SK-N-SH (cell line): Measurements from ENCODE around the gene LSS. TPM values are rescaled to one million over a fixed set of nuclear protein-coding genes. Genes with fewer than 3 reads are reported as not detected.

Source experiments
- CTCF ChIA-PET: fragments of 300-600, 350-600 bp; formaldehyde crosslinking; extraction: SDS; loops from one replicate; lab custom pipeline; 2021; lab: Yijun Ruan, JAX
- POLR2A ChIA-PET: fragments of 350-600 bp; sonication (Branson Sonifier 250); formaldehyde crosslinking; extraction: SDS; loops from one replicate; lab custom pipeline; 2020; ENCODE audit warnings: antibody characterized with exemption, inconsistent platforms; lab: Yijun Ruan, JAX
- DNase-seq: peaks from one replicate; pipeline ENCODE4 v3.0.0; 2012
- H2AFZ ChIP-seq: fragments of 200-600 bp; sonication (generic); 2 replicates; pipeline ENCODE4 v1.8.1; 2016; ENCODE audit warnings: antibody characterized with exemption, mild to moderate bottlenecking, low read depth
- H3F3A ChIP-seq: fragments of 200-600 bp; sonication (generic); replicated peaks from 2 replicates; pipeline ENCODE3; 2016; ENCODE audit warnings: antibody characterized with exemption, mild to moderate bottlenecking; ENCODE audit not compliant: insufficient read depth
- H3K27ac ChIP-seq, 2 experiments: fragments of 200-500 bp in 1 of 2; fragments of 200-600 bp in 1 of 2; sonication (Bioruptor generic) in 1 of 2; sonication (generic), shearing (Covaris generic) in 1 of 2; 2 replicates each; pipeline versions ENCODE4 v1.5.1 to v1.6.1; 2014 to 2016; ENCODE audit warnings: low read depth in 2 of 2, inconsistent platforms in 1 of 2, low read length in 1 of 2, mild to moderate bottlenecking in 1 of 2, mixed read lengths in 1 of 2
- H3K27me3 ChIP-seq: fragments of 200-600 bp; sonication (generic), shearing (Covaris generic); 2 replicates; pipeline ENCODE4 v1.6.1; 2016; ENCODE audit warnings: mixed run types; ENCODE audit not compliant: insufficient read depth
- H3K36me3 ChIP-seq, 2 experiments: fragments of 200-500 bp in 1 of 2; fragments of 200-600 bp in 1 of 2; sonication (Bioruptor generic) in 1 of 2; sonication (generic) in 1 of 2; replicated peaks in 1 of 2; 2 replicates each; pipeline versions ENCODE3 to v1.5.1; 2014 to 2016; ENCODE audit warnings: low read length in 1 of 2, mild to moderate bottlenecking in 1 of 2; ENCODE audit not compliant: insufficient read depth in 2 of 2, control insufficient read depth in 1 of 2
- H3K4me1 ChIP-seq, 2 experiments: fragments of 200-500 bp in 1 of 2; fragments of 200-600 bp in 1 of 2; sonication (Bioruptor generic) in 1 of 2; sonication (generic), shearing (Covaris generic) in 1 of 2; 2 replicates each; pipeline versions ENCODE4 v1.5.1 to v1.6.1; 2014 to 2016; ENCODE audit warnings: low read depth in 1 of 2, low read length in 1 of 2, mixed run types in 1 of 2; ENCODE audit not compliant: insufficient read depth in 2 of 2, control insufficient read depth in 1 of 2
- H3K4me2 ChIP-seq: fragments of 200-600 bp; sonication (generic), shearing (Covaris generic); 2 replicates; pipeline ENCODE4 v1.6.1; 2017; ENCODE audit warnings: mixed run types
- H3K4me3 ChIP-seq, 2 experiments: fragments of 200-500 bp in 1 of 2; fragments of 200-600 bp in 1 of 2; sonication (Bioruptor generic) in 1 of 2; sonication (generic), shearing (Covaris generic) in 1 of 2; 2 replicates each; pipeline versions ENCODE4 v1.5.1 to v1.8.1; 2014 to 2016; ENCODE audit warnings: low read depth in 2 of 2, inconsistent platforms in 1 of 2, low read length in 1 of 2, mild to moderate bottlenecking in 1 of 2, mixed read lengths in 1 of 2, moderate library complexity in 1 of 2
- H3K79me2 ChIP-seq: fragments of 200-600 bp; sonication (generic); 2 replicates; pipeline ENCODE4 v1.8.1; 2017; ENCODE audit warnings: mild to moderate bottlenecking; ENCODE audit not compliant: insufficient read depth
- H3K9ac ChIP-seq: fragments of 200-600 bp; sonication (generic); 2 replicates; pipeline ENCODE4 v1.6.1; 2017; ENCODE audit warnings: mixed run types
- H3K9me2 ChIP-seq: fragments of 200-600 bp; sonication (generic); 2 replicates; pipeline ENCODE4 v1.6.1; 2017; ENCODE audit warnings: mixed run types
- H3K9me3 ChIP-seq: fragments of 200-600 bp; sonication (generic); 2 replicates; pipeline ENCODE4 v1.6.1; 2017; ENCODE audit warnings: mixed run types, mild to moderate bottlenecking, moderate library complexity
- H4K20me1 ChIP-seq: fragments of 200-600 bp; sonication (generic); 2 replicates; pipeline ENCODE4 v1.6.1; 2017; ENCODE audit warnings: mild to moderate bottlenecking, mixed run types; ENCODE audit not compliant: insufficient read depth
- CHD2 ChIP-seq: fragments of 150-350 bp; IDR thresholded peaks from 2 replicates; pipeline ENCODE4 v1.6.1; 2018; ENCODE audit warnings: low read length; ENCODE audit not compliant: partially characterized antibody
- EP300 ChIP-seq, 2 experiments: IDR thresholded peaks; 2 replicates each; pipeline versions ENCODE4 v1.4.0 to v1.6.1; 2012; ENCODE audit warnings: borderline replicate concordance in 1 of 2, low read depth in 1 of 2, low read length in 1 of 2
- FOXJ3 ChIP-seq: sonication (generic); formaldehyde crosslinking; IDR thresholded peaks from 2 replicates; pipeline ENCODE4 v1.5.1; 2020; ENCODE audit warnings: mild to moderate bottlenecking, missing genetic modification reagents
- GABPA ChIP-seq: IDR thresholded peaks from 2 replicates; pipeline ENCODE4 v1.4.0; 2012; ENCODE audit warnings: low read depth, mild to moderate bottlenecking
- GATA2 ChIP-seq: sonication (generic); formaldehyde crosslinking; IDR thresholded peaks from 2 replicates; pipeline ENCODE4 v1.5.0; 2020; ENCODE audit warnings: mild to moderate bottlenecking, missing genetic modification reagents
- MEF2A ChIP-seq: IDR thresholded peaks from 2 replicates; pipeline ENCODE4 v1.4.0; 2012; ENCODE audit warnings: low read depth, borderline replicate concordance
- NFIC ChIP-seq: IDR thresholded peaks from 2 replicates; pipeline ENCODE4 v1.4.0; 2012; ENCODE audit warnings: borderline replicate concordance
- POLR2AphosphoS5 ChIP-seq: IDR thresholded peaks from 2 replicates; pipeline ENCODE4 v1.6.1; 2012; ENCODE audit warnings: low read depth, low read length
- RFX5 ChIP-seq: IDR thresholded peaks from 2 replicates; pipeline ENCODE4 v1.6.1; 2012; ENCODE audit warnings: mild to moderate bottlenecking, improper control_type of control experiment, low read length
- SIN3A ChIP-seq: IDR thresholded peaks from 2 replicates; pipeline ENCODE4 v1.6.1; 2012; ENCODE audit warnings: low read depth, mild to moderate bottlenecking, low read length, moderate library complexity, borderline replicate concordance
- SMC3 ChIP-seq: IDR thresholded peaks from 2 replicates; pipeline ENCODE4 v1.6.1; 2012; ENCODE audit warnings: low read depth, low read length, improper control_type of control experiment
- WGBS: methylation state at CpG from one replicate; pipeline ENCODE4 v1.1.6; 2017; ENCODE audit warnings: low lambda C conversion rate; 5-methylcytosine and 5-hydroxymethylcytosine counted together
- polyA plus RNA-seq, 3 experiments: library from polyadenylated mRNA; depleted of rRNA; stranded (reverse); fragments of >200 nt; gene quantifications; 2 replicates each; pipeline ENCODE4 v1.2.3, GENCODE V29; 2012
- TF ChIP-seq, protein P1 (sequence below): IDR thresholded peaks from 2 replicates; pipeline ENCODE4 v1.6.1; 2012; ENCODE audit warnings: mild to moderate bottlenecking, low read depth, low read length, moderate library complexity
- TF ChIP-seq, protein P2 (sequence below): IDR thresholded peaks from 2 replicates; pipeline ENCODE4 v1.4.0; 2012; ENCODE audit warnings: low read depth
- TF ChIP-seq, protein P3 (sequence below): IDR thresholded peaks from 2 replicates; pipeline ENCODE4 v1.4.0; 2012; ENCODE audit warnings: low read depth, borderline replicate concordance
- TF ChIP-seq, protein P4 (sequence below): fragments of 150-350 bp; IDR thresholded peaks from 2 replicates; pipeline ENCODE4 v1.6.1; 2017; ENCODE audit warnings: antibody characterized with exemption, low read length, low read depth, borderline replicate concordance
- TF ChIP-seq, protein P5 (sequence below): fragments of 150-350 bp; IDR thresholded peaks from 2 replicates; pipeline ENCODE4 v1.6.1; 2016; ENCODE audit warnings: mild to moderate bottlenecking, low read depth, low read length

The LSS gene
- polyA plus RNA-seq, 1 of the 3 experiments (the other 2 are of a cell fraction): 38.7 TPM

DNA sequence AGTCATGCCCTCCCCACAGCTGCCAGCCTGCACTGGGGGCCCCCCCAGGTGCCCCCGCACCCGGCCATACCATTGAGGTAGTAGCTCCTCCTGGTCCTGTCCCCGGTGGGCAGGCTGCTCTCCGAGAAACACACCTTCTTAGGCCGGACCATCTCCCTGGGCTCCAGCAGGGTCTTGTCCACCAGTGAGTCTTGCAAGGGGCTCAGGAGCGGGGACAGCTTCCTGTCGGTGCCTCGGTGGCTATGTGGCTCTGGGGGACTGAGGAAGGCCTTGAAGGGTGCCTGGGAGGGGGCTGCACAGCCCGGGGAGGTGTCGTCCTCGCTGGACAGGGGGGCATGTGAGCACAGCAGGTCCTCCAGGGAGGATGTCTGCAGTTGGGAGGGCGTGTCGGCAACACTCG, 60.3 kb downstream of the LSS start (continued):
- TF ChIP-seq, protein P1, sequence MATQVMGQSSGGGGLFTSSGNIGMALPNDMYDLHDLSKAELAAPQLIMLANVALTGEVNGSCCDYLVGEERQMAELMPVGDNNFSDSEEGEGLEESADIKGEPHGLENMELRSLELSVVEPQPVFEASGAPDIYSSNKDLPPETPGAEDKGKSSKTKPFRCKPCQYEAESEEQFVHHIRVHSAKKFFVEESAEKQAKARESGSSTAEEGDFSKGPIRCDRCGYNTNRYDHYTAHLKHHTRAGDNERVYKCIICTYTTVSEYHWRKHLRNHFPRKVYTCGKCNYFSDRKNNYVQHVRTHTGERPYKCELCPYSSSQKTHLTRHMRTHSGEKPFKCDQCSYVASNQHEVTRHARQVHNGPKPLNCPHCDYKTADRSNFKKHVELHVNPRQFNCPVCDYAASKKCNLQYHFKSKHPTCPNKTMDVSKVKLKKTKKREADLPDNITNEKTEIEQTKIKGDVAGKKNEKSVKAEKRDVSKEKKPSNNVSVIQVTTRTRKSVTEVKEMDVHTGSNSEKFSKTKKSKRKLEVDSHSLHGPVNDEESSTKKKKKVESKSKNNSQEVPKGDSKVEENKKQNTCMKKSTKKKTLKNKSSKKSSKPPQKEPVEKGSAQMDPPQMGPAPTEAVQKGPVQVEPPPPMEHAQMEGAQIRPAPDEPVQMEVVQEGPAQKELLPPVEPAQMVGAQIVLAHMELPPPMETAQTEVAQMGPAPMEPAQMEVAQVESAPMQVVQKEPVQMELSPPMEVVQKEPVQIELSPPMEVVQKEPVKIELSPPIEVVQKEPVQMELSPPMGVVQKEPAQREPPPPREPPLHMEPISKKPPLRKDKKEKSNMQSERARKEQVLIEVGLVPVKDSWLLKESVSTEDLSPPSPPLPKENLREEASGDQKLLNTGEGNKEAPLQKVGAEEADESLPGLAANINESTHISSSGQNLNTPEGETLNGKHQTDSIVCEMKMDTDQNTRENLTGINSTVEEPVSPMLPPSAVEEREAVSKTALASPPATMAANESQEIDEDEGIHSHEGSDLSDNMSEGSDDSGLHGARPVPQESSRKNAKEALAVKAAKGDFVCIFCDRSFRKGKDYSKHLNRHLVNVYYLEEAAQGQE: no peak
- TF ChIP-seq, protein P2, sequence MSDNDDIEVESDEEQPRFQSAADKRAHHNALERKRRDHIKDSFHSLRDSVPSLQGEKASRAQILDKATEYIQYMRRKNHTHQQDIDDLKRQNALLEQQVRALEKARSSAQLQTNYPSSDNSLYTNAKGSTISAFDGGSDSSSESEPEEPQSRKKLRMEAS: no peak
- TF ChIP-seq, all 33 proteins: peak for 0

DNA sequence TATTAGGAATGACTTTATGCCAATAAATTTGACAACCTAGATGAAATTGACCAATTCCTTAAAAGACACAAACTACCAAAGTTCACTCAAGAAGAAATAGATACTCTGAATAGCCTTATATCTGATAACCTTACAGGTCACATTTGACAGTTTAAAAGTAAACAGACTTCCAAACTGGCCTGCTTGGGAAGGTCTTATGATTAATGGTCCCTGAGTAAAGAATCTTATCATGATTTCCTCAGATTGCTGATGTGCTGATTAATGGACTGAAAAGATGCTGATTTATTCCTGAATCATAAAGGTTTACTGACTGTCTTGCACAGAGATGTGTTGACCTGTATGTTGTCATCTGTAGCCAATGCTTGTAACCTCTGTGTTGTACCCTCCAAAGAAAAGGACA, 63.5 kb downstream of the LSS start:
- H3K4me1 ChIP-seq: no peaks in the 10 kb centered on the region
- H3F3A ChIP-seq: no peaks in the 10 kb centered on the region
- no peaks in the 10 kb centered on the region for H4K20me1 ChIP-seq
- H3K9me3 ChIP-seq: no peaks in the 10 kb centered on the region
- no peak overlapping the region for H3K9ac ChIP-seq
- POLR2A ChIA-PET: no interaction called here
- H3K36me3 ChIP-seq: no peaks in the 10 kb centered on the region
- no peak overlapping the region for H3K4me3 ChIP-seq
- no peaks in the 10 kb centered on the region for H3K27me3 ChIP-seq
- CTCF ChIA-PET: no interaction called here
- no peaks in the 10 kb centered on the region for H3K79me2 ChIP-seq
- no peak for TF ChIP-seq EP300 (IDR thresholded peaks at IDR 0.05; ENCODE audit: borderline replicate concordance in 1 of 2, low read depth in 1 of 2, low read length in 1 of 2)
- TF ChIP-seq POLR2AphosphoS5: no peak
- TF ChIP-seq MEF2A: no peak
- TF ChIP-seq CHD2: no peak
- no peak overlapping the region for H3K27ac ChIP-seq
- H3K9me2 ChIP-seq: no peaks in the 10 kb centered on the region; the same call in 1 of the 2 replicates
- H3K4me2 ChIP-seq: no peak overlapping the region
- H2AFZ ChIP-seq: no peak overlapping the region
- DNase-seq: no peak

DNA sequence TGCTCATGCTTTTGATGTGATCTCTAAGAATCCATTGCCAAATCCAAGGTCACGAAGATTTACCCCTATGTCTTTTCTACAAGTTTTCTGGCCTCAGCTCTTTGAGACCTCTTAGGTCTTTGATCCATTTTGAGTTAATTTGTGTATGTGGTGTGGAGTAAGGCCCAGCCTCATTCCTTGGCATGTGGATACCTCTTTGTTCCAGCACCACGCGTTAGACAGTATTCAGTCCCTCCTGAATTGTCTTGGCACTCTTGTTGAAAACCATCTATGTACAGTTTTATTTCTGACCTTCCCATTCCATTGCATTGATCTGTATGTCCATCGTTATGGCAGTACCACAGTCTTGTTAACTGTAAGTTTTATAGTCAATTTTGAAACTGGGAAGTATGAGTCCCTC, 65.2 kb downstream of the LSS start:
- H4K20me1 ChIP-seq: no peaks in the 10 kb centered on the region
- no peaks in the 10 kb centered on the region for H3K4me1 ChIP-seq
- ChIA-PET POLR2A (no interaction called here), CTCF (interaction anchor here (0.6 to 1.3 kb wide), 3 partner anchors 17 to 1327 kb away, joined by 3 to 5 read pairs (median 3); no protein-coding TSS in a partner anchor)
- no peaks in the 10 kb centered on the region for H3K27me3 ChIP-seq
- no peaks in the 10 kb centered on the region for H3K79me2 ChIP-seq
- no peaks in the 10 kb centered on the region for H3F3A ChIP-seq
- H3K9me3 ChIP-seq: no peaks in the 10 kb centered on the region
- H3K27ac ChIP-seq: no peak overlapping the region
- no peaks in the 10 kb centered on the region for H3K36me3 ChIP-seq
- H3K4me2 ChIP-seq: no peak overlapping the region
- no peak overlapping the region for H2AFZ ChIP-seq
- H3K4me3 ChIP-seq: no peak overlapping the region
- no peaks in the 10 kb centered on the region; the same call in 1 of the 2 replicates for H3K9me2 ChIP-seq
- no peak for DNase-seq
- no peak overlapping the region for H3K9ac ChIP-seq
- WGBS: 88% methylated on average over 4 of the region's 4 CpGs
- TF ChIP-seq GATA2 (CRISPR knock-in tag): no peak
- TF ChIP-seq RFX5: no peak
- TF ChIP-seq SMC3: no peak
- TF ChIP-seq MEF2A: no peak
- TF ChIP-seq NFIC: no peak
- TF ChIP-seq, protein P3, sequence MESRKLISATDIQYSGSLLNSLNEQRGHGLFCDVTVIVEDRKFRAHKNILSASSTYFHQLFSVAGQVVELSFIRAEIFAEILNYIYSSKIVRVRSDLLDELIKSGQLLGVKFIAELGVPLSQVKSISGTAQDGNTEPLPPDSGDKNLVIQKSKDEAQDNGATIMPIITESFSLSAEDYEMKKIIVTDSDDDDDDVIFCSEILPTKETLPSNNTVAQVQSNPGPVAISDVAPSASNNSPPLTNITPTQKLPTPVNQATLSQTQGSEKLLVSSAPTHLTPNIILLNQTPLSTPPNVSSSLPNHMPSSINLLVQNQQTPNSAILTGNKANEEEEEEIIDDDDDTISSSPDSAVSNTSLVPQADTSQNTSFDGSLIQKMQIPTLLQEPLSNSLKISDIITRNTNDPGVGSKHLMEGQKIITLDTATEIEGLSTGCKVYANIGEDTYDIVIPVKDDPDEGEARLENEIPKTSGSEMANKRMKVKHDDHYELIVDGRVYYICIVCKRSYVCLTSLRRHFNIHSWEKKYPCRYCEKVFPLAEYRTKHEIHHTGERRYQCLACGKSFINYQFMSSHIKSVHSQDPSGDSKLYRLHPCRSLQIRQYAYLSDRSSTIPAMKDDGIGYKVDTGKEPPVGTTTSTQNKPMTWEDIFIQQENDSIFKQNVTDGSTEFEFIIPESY: no peak
- TF ChIP-seq CHD2: no peak
- no peak for TF ChIP-seq FOXJ3 (CRISPR knock-in tag)
- no peak for TF ChIP-seq SIN3A
- TF ChIP-seq, protein P4, sequence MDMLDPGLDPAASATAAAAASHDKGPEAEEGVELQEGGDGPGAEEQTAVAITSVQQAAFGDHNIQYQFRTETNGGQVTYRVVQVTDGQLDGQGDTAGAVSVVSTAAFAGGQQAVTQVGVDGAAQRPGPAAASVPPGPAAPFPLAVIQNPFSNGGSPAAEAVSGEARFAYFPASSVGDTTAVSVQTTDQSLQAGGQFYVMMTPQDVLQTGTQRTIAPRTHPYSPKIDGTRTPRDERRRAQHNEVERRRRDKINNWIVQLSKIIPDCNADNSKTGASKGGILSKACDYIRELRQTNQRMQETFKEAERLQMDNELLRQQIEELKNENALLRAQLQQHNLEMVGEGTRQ: no peak
- TF ChIP-seq, protein P5, sequence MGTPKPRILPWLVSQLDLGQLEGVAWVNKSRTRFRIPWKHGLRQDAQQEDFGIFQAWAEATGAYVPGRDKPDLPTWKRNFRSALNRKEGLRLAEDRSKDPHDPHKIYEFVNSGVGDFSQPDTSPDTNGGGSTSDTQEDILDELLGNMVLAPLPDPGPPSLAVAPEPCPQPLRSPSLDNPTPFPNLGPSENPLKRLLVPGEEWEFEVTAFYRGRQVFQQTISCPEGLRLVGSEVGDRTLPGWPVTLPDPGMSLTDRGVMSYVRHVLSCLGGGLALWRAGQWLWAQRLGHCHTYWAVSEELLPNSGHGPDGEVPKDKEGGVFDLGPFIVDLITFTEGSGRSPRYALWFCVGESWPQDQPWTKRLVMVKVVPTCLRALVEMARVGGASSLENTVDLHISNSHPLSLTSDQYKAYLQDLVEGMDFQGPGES: no peak
- TF ChIP-seq EP300 (IDR thresholded peaks at IDR 0.05; ENCODE audit: borderline replicate concordance in 1 of 2, low read depth in 1 of 2, low read length in 1 of 2): no peak
- no peak for TF ChIP-seq GABPA
